GM13977 (cell line): ENCODE measurements around the gene UBE2O.

Experiments
- DNase-seq: peaks from one replicate; pipeline ENCODE4 v3.0.0; 2012; ENCODE audit warnings: low spot score
- CTCF ChIP-seq: IDR thresholded peaks from 2 replicates; pipeline ENCODE4 v1.5.1; 2012; ENCODE audit warnings: mild to moderate bottlenecking, control low read depth; ENCODE audit not compliant: insufficient read depth; ENCODE audit errors: extremely low read depth, missing control alignments
- in situ Hi-C: fragments of 300-500 bp; cut with MboI; formaldehyde crosslinking; loops from one replicate; pipeline ENCODE4 v1.12.0; 2022; ENCODE audit warnings: low sequenced_read_pairs, low pct_unique_long_range_greater_than_20kb, mixed read lengths, inconsistent platforms; ENCODE audit not compliant: unreplicated experiment

UBE2O gene

GRCh38 chr17:76485569-76485968, 32.6 kb upstream of the UBE2O start:
- no peak for DNase-seq
- no peak for TF ChIP-seq CTCF
- in situ Hi-C loops = no loop called here

GRCh38 chr17:76484228-76484725, 31.3 kb upstream of the UBE2O start:
- TF ChIP-seq CTCF = no peak
- in situ Hi-C loops = no loop called here
- DNase-seq = no peak

- in situ Hi-C loops = no loop called here
- peak; percentile 80 for DNase-seq
- TF ChIP-seq CTCF = no peak
Observed at GRCh38 chr17:76481071-76481655, 28.2 kb upstream of the UBE2O start.

GRCh38 chr17:76480632-76481031, 27.7 kb upstream of the UBE2O start:
- DNase-seq = no peak
- in situ Hi-C loops = no loop called here
- no peak for TF ChIP-seq CTCF

GRCh38 chr17:76479515-76480060, 26.6 kb upstream of the UBE2O start:
- in situ Hi-C loops = no loop called here
- TF ChIP-seq CTCF = no peak
- no peak for DNase-seq

- in situ Hi-C loops = no loop called here
- no peak for DNase-seq
- no peak for TF ChIP-seq CTCF
Observed at GRCh38 chr17:76478730-76479514, 26.0 kb upstream of the UBE2O start.
